ENCODE measurements around the gene LPP. TPM values are rescaled to one million over a fixed set of nuclear protein-coding genes. Genes with fewer than 3 reads are reported as not detected.

LPP gene
- total RNA-seq, 1 donor from 2014 or later = 218 TPM

DNA sequence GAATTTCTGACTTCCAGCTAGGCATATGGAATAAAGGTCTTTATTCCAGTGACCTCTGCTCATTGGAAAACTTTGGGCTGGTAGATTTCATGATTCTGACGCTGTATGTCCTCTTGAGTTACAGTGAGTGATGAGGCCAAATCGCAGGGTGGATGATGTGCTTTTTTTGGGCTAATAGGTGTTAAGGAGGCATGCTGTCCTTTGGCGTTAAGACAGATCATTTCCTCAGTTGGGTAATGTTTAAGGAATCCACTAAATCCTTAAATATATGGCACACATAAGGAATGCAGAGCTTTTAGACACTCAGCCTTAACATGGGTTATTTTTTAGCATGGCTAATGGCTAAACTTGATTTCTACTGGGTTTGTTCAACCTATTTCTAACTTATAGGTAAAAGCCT lies 87.9 kb downstream of the LPP start:
- Histone ChIP-seq H3K27me3 (ENCODE audit: control insufficient read depth, insufficient read depth, low read length) (no peaks in the 10 kb centered on the region), H3K36me3 (ENCODE audit: control insufficient read depth, insufficient read depth, low read length) (no peaks in the 10 kb centered on the region), H3K4me3 (ENCODE audit: low read depth, low read length) (no peak overlapping the region)
- no peak for DNase-seq (ENCODE audit: low read depth)
- TF ChIP-seq, protein P1, sequence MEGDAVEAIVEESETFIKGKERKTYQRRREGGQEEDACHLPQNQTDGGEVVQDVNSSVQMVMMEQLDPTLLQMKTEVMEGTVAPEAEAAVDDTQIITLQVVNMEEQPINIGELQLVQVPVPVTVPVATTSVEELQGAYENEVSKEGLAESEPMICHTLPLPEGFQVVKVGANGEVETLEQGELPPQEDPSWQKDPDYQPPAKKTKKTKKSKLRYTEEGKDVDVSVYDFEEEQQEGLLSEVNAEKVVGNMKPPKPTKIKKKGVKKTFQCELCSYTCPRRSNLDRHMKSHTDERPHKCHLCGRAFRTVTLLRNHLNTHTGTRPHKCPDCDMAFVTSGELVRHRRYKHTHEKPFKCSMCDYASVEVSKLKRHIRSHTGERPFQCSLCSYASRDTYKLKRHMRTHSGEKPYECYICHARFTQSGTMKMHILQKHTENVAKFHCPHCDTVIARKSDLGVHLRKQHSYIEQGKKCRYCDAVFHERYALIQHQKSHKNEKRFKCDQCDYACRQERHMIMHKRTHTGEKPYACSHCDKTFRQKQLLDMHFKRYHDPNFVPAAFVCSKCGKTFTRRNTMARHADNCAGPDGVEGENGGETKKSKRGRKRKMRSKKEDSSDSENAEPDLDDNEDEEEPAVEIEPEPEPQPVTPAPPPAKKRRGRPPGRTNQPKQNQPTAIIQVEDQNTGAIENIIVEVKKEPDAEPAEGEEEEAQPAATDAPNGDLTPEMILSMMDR (IDR thresholded peaks at IDR 0.05; ENCODE audit: insufficient read depth, low read length, poor library complexity, severe bottlenecking) = no peak

- no peak for DNase-seq (ENCODE audit: low read depth)
- H3K27me3 ChIP-seq (ENCODE audit: control insufficient read depth, insufficient read depth, low read length) = no peaks in the 10 kb centered on the region
- TF ChIP-seq, protein P1 (IDR thresholded peaks at IDR 0.05; ENCODE audit: insufficient read depth, low read length, poor library complexity, severe bottlenecking) = no peak
- no peaks in the 10 kb centered on the region for H3K36me3 ChIP-seq (ENCODE audit: control insufficient read depth, insufficient read depth, low read length)
- H3K4me3 ChIP-seq (ENCODE audit: low read depth, low read length) = no peak overlapping the region
These were observed 88.6 kb downstream of the LPP start for GRCh38 chr3:188242436-188243123.

GRCh38 chr3:188243124-188243795 lies 89.3 kb downstream of the LPP start:
- Histone ChIP-seq H3K36me3 (ENCODE audit: control insufficient read depth, insufficient read depth, low read length) (no peaks in the 10 kb centered on the region), H3K27me3 (ENCODE audit: control insufficient read depth, insufficient read depth, low read length) (no peaks in the 10 kb centered on the region), H3K4me3 (ENCODE audit: low read depth, low read length) (no peak overlapping the region)
- DNase-seq (ENCODE audit: low read depth) = no peak
- TF ChIP-seq, protein P1 (IDR thresholded peaks at IDR 0.05; ENCODE audit: insufficient read depth, low read length, poor library complexity, severe bottlenecking) = no peak

DNA sequence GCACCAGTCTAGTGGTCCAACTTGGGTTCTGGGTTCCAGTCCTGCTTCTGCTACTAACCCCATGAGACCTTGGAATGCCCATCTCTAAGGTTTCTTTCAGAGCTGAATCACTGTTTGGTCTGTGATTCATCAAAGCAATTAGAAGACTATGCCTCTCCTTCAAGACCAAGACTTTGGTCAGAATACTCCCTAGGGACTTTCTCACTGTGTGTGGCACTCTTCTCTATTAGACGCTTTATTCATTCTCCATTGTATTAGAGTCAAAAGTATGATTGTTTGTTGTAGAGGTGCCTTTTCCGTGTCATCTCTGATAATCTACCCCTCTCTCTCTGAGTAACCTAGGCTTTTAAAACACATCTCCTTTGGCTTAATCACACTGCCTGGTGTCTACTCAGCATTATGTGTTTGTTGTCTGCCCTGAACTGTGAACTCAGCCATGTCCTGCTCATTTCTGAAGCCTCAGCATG lies 90.5 kb downstream of the LPP start:
- H3K27me3 ChIP-seq (ENCODE audit: control insufficient read depth, insufficient read depth, low read length) = no peaks in the 10 kb centered on the region
- no peaks in the 10 kb centered on the region for H3K36me3 ChIP-seq (ENCODE audit: control insufficient read depth, insufficient read depth, low read length)
- TF ChIP-seq, protein P1 (IDR thresholded peaks at IDR 0.05; ENCODE audit: insufficient read depth, low read length, poor library complexity, severe bottlenecking) = no peak
- DNase-seq (ENCODE audit: low read depth) = no peak
- H3K4me3 ChIP-seq (ENCODE audit: low read depth, low read length) = no peak overlapping the region

- TF ChIP-seq, protein P1 (IDR thresholded peaks at IDR 0.05; ENCODE audit: insufficient read depth, low read length, poor library complexity, severe bottlenecking) = no peak
- H3K4me3 ChIP-seq (ENCODE audit: low read depth, low read length) = no peak overlapping the region
- no peaks in the 10 kb centered on the region for H3K27me3 ChIP-seq (ENCODE audit: control insufficient read depth, insufficient read depth, low read length)
- no peaks in the 10 kb centered on the region for H3K36me3 ChIP-seq (ENCODE audit: control insufficient read depth, insufficient read depth, low read length)
- DNase-seq (ENCODE audit: low read depth) = no peak
These were observed 92.9 kb downstream of the LPP start for GRCh38 chr3:188246905-188247304.

Data from kidney epithelial cell (primary cell).